Tibial nerve (tissue), 4 donors: Measurements from ENCODE around the gene VILL.

Source experiments
- CTCF ChIP-seq, 5 experiments: fragments of 200-600 bp in 3 of 5; fragments of 450-650 bp in 2 of 5; sonication (generic) in 3 of 5; IDR thresholded peaks; one replicate each; pipeline ENCODE4 v1.5.1; 2016 to 2019; ENCODE audit warnings: antibody characterized with exemption in 5 of 5, mild to moderate bottlenecking in 3 of 5, moderate library complexity in 2 of 5
- EP300 ChIP-seq, 2 donors: sonication (generic); formaldehyde crosslinking; IDR thresholded peaks; one replicate each; pipeline ENCODE4 v1.6.1; 2017; ENCODE audit warnings: antibody characterized with exemption in 2 of 2, mild to moderate bottlenecking in 1 of 2
- POLR2A ChIP-seq, 2 donors: fragments of 450-650 bp; IDR thresholded peaks; one replicate each; pipeline ENCODE4 v1.6.1; 2017; ENCODE audit warnings: antibody characterized with exemption in 2 of 2, mild to moderate bottlenecking in 2 of 2, moderate library complexity in 2 of 2

- TF ChIP-seq CTCF (IDR thresholded peaks at IDR 0.05) (no peak), POLR2A (IDR thresholded peaks at IDR 0.05) (no peak), EP300 (IDR thresholded peaks at IDR 0.05) (no peak)
Observed at GRCh38 chr3:37994639-37994972, 4.0 kb downstream of the VILL start.
